Liver (tissue), 3 donors: ENCODE results near the gene FLII.
"Not testable (repeated sequence)": the region's sequence is repeated elsewhere in the genome, so short reads cannot be mapped to it uniquely, and the experiment has no call there.

Experiments
- CTCF ChIP-seq: fragments of 150-350 bp; IDR thresholded peaks from 2 replicates; pipeline ENCODE4 v1.5.1; 2017; ENCODE audit warnings: improper control_type of control experiment, low read depth, low read length; ENCODE audit not compliant: missing input control
- EGR1 ChIP-seq, 2 donors: IDR thresholded peaks; 2 replicates each; pipeline ENCODE4 v1.6.1; 2016 to 2018; ENCODE audit warnings: antibody characterized with exemption in 2 of 2, low read depth in 2 of 2
- FOXA1 ChIP-seq: IDR thresholded peaks from 2 replicates; pipeline ENCODE4 v1.6.1; 2016; ENCODE audit warnings: antibody characterized with exemption
- GABPA ChIP-seq, 2 donors: IDR thresholded peaks in 1 of 2; conservative IDR thresholded peaks in 1 of 2; 2 replicates each; pipeline ENCODE4 v1.6.1; 2016; ENCODE audit warnings: antibody characterized with exemption in 2 of 2, mild to moderate bottlenecking in 1 of 2, moderate library complexity in 1 of 2
- JUND ChIP-seq, 2 donors: IDR thresholded peaks; 2 replicates each; pipeline ENCODE4 v1.6.1; 2016; ENCODE audit warnings: antibody characterized with exemption in 2 of 2
- NR2F2 ChIP-seq: IDR thresholded peaks from 2 replicates; pipeline ENCODE4 v1.6.1; 2016; ENCODE audit warnings: antibody characterized with exemption
- YY1 ChIP-seq: IDR thresholded peaks from 2 replicates; pipeline ENCODE4 v1.6.1; 2016; ENCODE audit warnings: antibody characterized with exemption, mild to moderate bottlenecking
- ZBTB33 ChIP-seq: IDR thresholded peaks from 2 replicates; pipeline ENCODE4 v1.6.1; 2016; ENCODE audit warnings: antibody characterized with exemption
- donor health status: healthy.
- donor health status: healthy.

- TF ChIP-seq EGR1 (IDR thresholded peaks at IDR 0.05; ENCODE audit: low read depth in 2 of 2); CTCF; NR2F2; GABPA (IDR thresholded peaks at IDR 0.05 in 1 of 2, conservative IDR thresholded peaks at IDR 0.05 in 1 of 2); YY1; FOXA1; ZBTB33; JUND (IDR thresholded peaks at IDR 0.05): not testable (repeated sequence)
Measured at GRCh38 chr17:18298061-18298460, 39.5 kb upstream of the FLII start.
